Activated CD4-positive, alpha-beta memory T cell treated with anti-CD3 and anti-CD28 coated beads for 36 hours (primary cell): ENCODE data around the gene PDGFRA. TPM values are rescaled to one million over a fixed set of nuclear protein-coding genes. Genes with fewer than 3 reads are reported as not detected.

Experiments
- CTCF ChIA-PET: fragments of 350-600 bp; sonication (Branson Sonifier 250); formaldehyde crosslinking; loops from one replicate; lab custom pipeline; 2021; ENCODE audit warnings: antibody characterized with exemption, inconsistent platforms; lab: Charles Lee
- POLR2A ChIA-PET: fragments of 350-600 bp; sonication (Branson Sonifier 250); formaldehyde crosslinking; loops from one replicate; lab custom pipeline; 2021; ENCODE audit warnings: antibody characterized with exemption; lab: Charles Lee
- DNase-seq: peaks from one replicate; pipeline ENCODE4 v3.0.0-alpha.2; 2020
- H3K27ac Mint-ChIP-seq: one replicate; pipeline ENCODE4 v1.8.0; 2021; ENCODE audit warnings: mixed read lengths
- H3K27me3 Mint-ChIP-seq: one replicate; pipeline ENCODE4 v1.8.0; 2021; ENCODE audit warnings: mixed read lengths
- H3K36me3 Mint-ChIP-seq: one replicate; pipeline ENCODE4 v1.8.0; 2021; ENCODE audit warnings: mixed read lengths
- H3K4me1 Mint-ChIP-seq: one replicate; pipeline ENCODE4 v1.8.0; 2021; ENCODE audit warnings: low read depth, mixed read lengths
- H3K4me3 Mint-ChIP-seq: one replicate; pipeline ENCODE4 v1.8.0; 2021; ENCODE audit warnings: mild to moderate bottlenecking, mixed read lengths
- H3K9me3 Mint-ChIP-seq: one replicate; pipeline ENCODE4 v1.8.0; 2021; ENCODE audit warnings: mixed read lengths
- intact Hi-C: fragments of 100-400 bp; cut with micrococcal nuclease; formaldehyde crosslinking; loops from one replicate; pipeline ENCODE4 v1.15.1; 2023
- total RNA-seq, 2 experiments: library from RNA; stranded (reverse); gene quantifications; one replicate each; pipeline ENCODE4 v1.2.3, GENCODE V29; 2021

PDGFRA gene
- total RNA-seq = not detected

- POLR2A ChIA-PET = interaction anchor here (0.6 kb wide), 1 partner anchor 880 kb away, joined by 4 read pairs; no protein-coding TSS in a partner anchor
Observed at GRCh38 chr4:54228961-54229501, at the start of gene PDGFRA. Gene PDGFRA, plus strand, starts transcription at chr4:54229293. Its CDS starts 29,476 bp downstream, at chr4:54258769.

GRCh38 chr4:54184581-54184980 is 44.5 kb upstream of the PDGFRA start:
- H3K9me3 Mint-ChIP-seq = no peaks in the 10 kb centered on the region
- H3K27me3 Mint-ChIP-seq = peaks cover 4% of the 10 kb centered on the region
- no peaks in the 10 kb centered on the region for H3K36me3 Mint-ChIP-seq
- no peak overlapping the region for H3K4me3 Mint-ChIP-seq
- intact Hi-C loops = no loop called here
- no peak overlapping the region for H3K27ac Mint-ChIP-seq
- no peaks in the 10 kb centered on the region for H3K4me1 Mint-ChIP-seq
- CTCF ChIA-PET = no interaction called here
- DNase-seq = no peak
- POLR2A ChIA-PET = no interaction called here

More at GRCh38 chr4:54228961-54229501, at the start of gene PDGFRA:
- H3K36me3 Mint-ChIP-seq = no peaks in the 10 kb centered on the region
- no peak for DNase-seq
- H3K4me1 Mint-ChIP-seq = peaks cover 47% of the 10 kb centered on the region
- H3K4me3 Mint-ChIP-seq = peak within 1 kb of the TSS; percentile 12
- CTCF ChIA-PET = interaction anchor here (0.6 to 1.5 kb wide), 2 partner anchors 344 to 1683 kb away, joined by 3 read pairs; no protein-coding TSS in a partner anchor
- H3K27ac Mint-ChIP-seq = no peak within 1 kb of the TSS
- peaks cover 80% of the 10 kb centered on the region for H3K27me3 Mint-ChIP-seq
- intact Hi-C loops = loop anchor here (2.0 kb wide), 1 partner anchor 1214 kb away; no protein-coding TSS in a partner anchor
- no peaks in the 10 kb centered on the region for H3K9me3 Mint-ChIP-seq

- Mint-ChIP-seq H3K4me3 (no peak overlapping the region), H3K27me3 (peaks cover 4% of the 10 kb centered on the region), H3K4me1 (no peaks in the 10 kb centered on the region), H3K9me3 (no peaks in the 10 kb centered on the region), H3K27ac (no peak overlapping the region), H3K36me3 (no peaks in the 10 kb centered on the region)
- DNase-seq = no peak
- POLR2A ChIA-PET = no interaction called here
- intact Hi-C loops = no loop called here
- CTCF ChIA-PET = no interaction called here
Observed at GRCh38 chr4:54185044-54185780, 43.9 kb upstream of the PDGFRA start.

- ChIA-PET POLR2A (no interaction called here), CTCF (no interaction called here)
- DNase-seq = no peak
- no peaks in the 10 kb centered on the region for H3K4me1 Mint-ChIP-seq
- H3K27ac Mint-ChIP-seq = no peak overlapping the region
- peaks cover 6% of the 10 kb centered on the region for H3K27me3 Mint-ChIP-seq
- intact Hi-C loops = no loop called here
- H3K36me3 Mint-ChIP-seq = no peaks in the 10 kb centered on the region
- no peak overlapping the region for H3K4me3 Mint-ChIP-seq
- no peaks in the 10 kb centered on the region for H3K9me3 Mint-ChIP-seq
Observed at GRCh38 chr4:54185866-54186265, 43.2 kb upstream of the PDGFRA start.

GRCh38 chr4:54186371-54186770 is 42.7 kb upstream of the PDGFRA start:
- DNase-seq = no peak
- CTCF ChIA-PET = no interaction called here
- Mint-ChIP-seq H3K27me3 (peaks cover 6% of the 10 kb centered on the region), H3K36me3 (no peaks in the 10 kb centered on the region), H3K27ac (no peak overlapping the region), H3K4me3 (no peak overlapping the region), H3K9me3 (no peaks in the 10 kb centered on the region), H3K4me1 (no peaks in the 10 kb centered on the region)
- intact Hi-C loops = no loop called here
- POLR2A ChIA-PET = no interaction called here

- H3K4me3 Mint-ChIP-seq = no peak overlapping the region
- no peak for DNase-seq
- no peaks in the 10 kb centered on the region for H3K4me1 Mint-ChIP-seq
- ChIA-PET POLR2A (no interaction called here), CTCF (no interaction called here)
- H3K27ac Mint-ChIP-seq = no peak overlapping the region
- intact Hi-C loops = no loop called here
- no peaks in the 10 kb centered on the region for H3K36me3 Mint-ChIP-seq
- H3K9me3 Mint-ChIP-seq = no peaks in the 10 kb centered on the region
- peaks cover 6% of the 10 kb centered on the region for H3K27me3 Mint-ChIP-seq
Observed at GRCh38 chr4:54187148-54187547, 41.9 kb upstream of the PDGFRA start.

- no peak overlapping the region for H3K27ac Mint-ChIP-seq
- intact Hi-C loops = no loop called here
- no peaks in the 10 kb centered on the region for H3K9me3 Mint-ChIP-seq
- H3K27me3 Mint-ChIP-seq = peaks cover 5% of the 10 kb centered on the region
- CTCF ChIA-PET = no interaction called here
- no peaks in the 10 kb centered on the region for H3K36me3 Mint-ChIP-seq
- POLR2A ChIA-PET = no interaction called here
- no peaks in the 10 kb centered on the region for H3K4me1 Mint-ChIP-seq
- no peak for DNase-seq
- no peak overlapping the region for H3K4me3 Mint-ChIP-seq
Observed at GRCh38 chr4:54189140-54189539, 40.0 kb upstream of the PDGFRA start.

GRCh38 chr4:54192811-54193210 is 36.3 kb upstream of the PDGFRA start:
- no peak for DNase-seq
- no peak overlapping the region for H3K27ac Mint-ChIP-seq
- H3K4me3 Mint-ChIP-seq = no peak overlapping the region
- no peaks in the 10 kb centered on the region for H3K36me3 Mint-ChIP-seq
- ChIA-PET CTCF (interaction anchor here (0.7 kb wide), 1 partner anchor 262 kb away, joined by 4 read pairs; no protein-coding TSS in a partner anchor), POLR2A (no interaction called here)
- peaks cover 3% of the 10 kb centered on the region for H3K27me3 Mint-ChIP-seq
- no peaks in the 10 kb centered on the region for H3K9me3 Mint-ChIP-seq
- no peaks in the 10 kb centered on the region for H3K4me1 Mint-ChIP-seq
- intact Hi-C loops = no loop called here

GRCh38 chr4:54197926-54198325 is 31.2 kb upstream of the PDGFRA start:
- Mint-ChIP-seq H3K9me3 (no peaks in the 10 kb centered on the region), H3K4me3 (no peak overlapping the region), H3K36me3 (no peaks in the 10 kb centered on the region), H3K27ac (no peak overlapping the region), H3K27me3 (peaks cover 9% of the 10 kb centered on the region), H3K4me1 (no peaks in the 10 kb centered on the region)
- CTCF ChIA-PET = no interaction called here
- DNase-seq = no peak
- POLR2A ChIA-PET = no interaction called here
- intact Hi-C loops = no loop called here

GRCh38 chr4:54199919-54200318 is 29.2 kb upstream of the PDGFRA start:
- Mint-ChIP-seq H3K9me3 (no peaks in the 10 kb centered on the region), H3K4me1 (no peaks in the 10 kb centered on the region), H3K27me3 (peaks cover 12% of the 10 kb centered on the region), H3K36me3 (no peaks in the 10 kb centered on the region), H3K4me3 (no peak overlapping the region), H3K27ac (no peak overlapping the region)
- ChIA-PET POLR2A (no interaction called here), CTCF (interaction anchor here (1.0 kb wide), 1 partner anchor 33 kb away, joined by 5 read pairs; no protein-coding TSS in a partner anchor)
- DNase-seq = no peak
- intact Hi-C loops = no loop called here

GRCh38 chr4:54209617-54210016 is 19.5 kb upstream of the PDGFRA start:
- H3K27me3 Mint-ChIP-seq = peaks cover 10% of the 10 kb centered on the region
- no peak overlapping the region for H3K27ac Mint-ChIP-seq
- no peak for DNase-seq
- H3K4me3 Mint-ChIP-seq = no peak overlapping the region
- no peaks in the 10 kb centered on the region for H3K9me3 Mint-ChIP-seq
- H3K36me3 Mint-ChIP-seq = no peaks in the 10 kb centered on the region
- no peaks in the 10 kb centered on the region for H3K4me1 Mint-ChIP-seq
- ChIA-PET CTCF (no interaction called here), POLR2A (no interaction called here)
- intact Hi-C loops = no loop called here

GRCh38 chr4:54213001-54213400 is 16.1 kb upstream of the PDGFRA start:
- H3K27me3 Mint-ChIP-seq = peaks cover 16% of the 10 kb centered on the region
- H3K27ac Mint-ChIP-seq = no peak overlapping the region
- DNase-seq = no peak
- H3K9me3 Mint-ChIP-seq = no peaks in the 10 kb centered on the region
- ChIA-PET POLR2A (no interaction called here), CTCF (interaction anchor here (1.1 to 11.1 kb wide), 4 partner anchors 8 to 304 kb away, joined by 3 to 145 read pairs (median 6); no protein-coding TSS in a partner anchor)
- H3K4me1 Mint-ChIP-seq = peaks cover 6% of the 10 kb centered on the region
- intact Hi-C loops = no loop called here
- no peak overlapping the region for H3K4me3 Mint-ChIP-seq
- H3K36me3 Mint-ChIP-seq = no peaks in the 10 kb centered on the region
